ENCODE data around the gene EIF2S1.

DNA sequence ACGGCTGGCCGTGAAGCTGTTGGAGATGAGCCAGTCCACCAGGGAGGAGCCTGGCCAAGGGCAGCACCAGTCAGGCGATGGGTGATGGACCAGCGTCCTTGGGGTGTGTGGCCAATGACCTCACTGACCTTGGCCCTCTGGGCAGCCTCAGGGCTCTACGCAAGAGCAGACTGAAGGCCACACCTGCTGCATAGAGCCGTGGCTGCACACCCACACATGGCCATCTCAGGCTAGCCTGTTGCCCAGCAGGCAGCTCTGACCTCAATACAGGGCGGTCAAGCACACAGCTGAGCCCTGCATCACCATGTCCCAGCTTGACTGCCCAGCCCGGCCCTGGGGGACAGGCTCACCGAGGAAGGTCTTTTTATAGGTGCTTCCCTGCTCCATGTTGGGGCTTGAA is 32.7 kb downstream of the EIF2S1 start:
- TF ChIP-seq EZH2 (IDR thresholded peaks at IDR 0.05; ENCODE audit: borderline replicate concordance, insufficient read depth, low read length, poor library complexity, severe bottlenecking) = no peak
- TF ChIP-seq CTCF (IDR thresholded peaks at IDR 0.05; ENCODE audit: poor library complexity, severe bottlenecking) = no peak
- TF ChIP-seq EP300 (conservative IDR thresholded peaks at IDR 0.05; ENCODE audit: poor library complexity, severe bottlenecking) = no peak
- no peak for TF ChIP-seq RAD21 (conservative IDR thresholded peaks at IDR 0.05)
- no peak for TF ChIP-seq SMC3 (conservative IDR thresholded peaks at IDR 0.05; ENCODE audit: poor library complexity)
- no peak for TF ChIP-seq POLR2AphosphoS5 (IDR thresholded peaks at IDR 0.05)
